Stimulated activated effector memory CD8-positive, alpha-beta T cell treated with anti-CD3 and anti-CD28 coated beads, Interleukin-12 subunit alpha, Interleukin-12 subunit beta, amount 100 ng/mL, for 72 hours (primary cell): ENCODE data around the gene METTL8.
"Not testable (repeated sequence)": the region's sequence is repeated elsewhere in the genome, so short reads cannot be mapped to it uniquely, and the experiment has no call there.

Experiments used
- ATAC-seq: fragments of 150-1000 bp; cut with Tn5 transposase; 2 replicates; pipeline ENCODE4 v1.10.0; 2021
- DNase-seq, 2 donors: peaks; one replicate each; pipeline ENCODE4 v3.0.0; 2021 to 2022; ENCODE audit warnings: low spot score in 2 of 2
- H3K27ac Mint-ChIP-seq: one replicate; pipeline ENCODE4 v1.8.0; 2022; ENCODE audit warnings: mild to moderate bottlenecking, mixed read lengths
- H3K36me3 Mint-ChIP-seq: one replicate; pipeline ENCODE4 v1.8.0; 2022; ENCODE audit warnings: mild to moderate bottlenecking, mixed read lengths
- H3K4me1 Mint-ChIP-seq: one replicate; pipeline ENCODE4 v1.8.0; 2022; ENCODE audit warnings: mixed read lengths
- H3K4me3 Mint-ChIP-seq: one replicate; pipeline ENCODE4 v1.8.0; 2022; ENCODE audit warnings: mild to moderate bottlenecking, mixed read lengths
- H3K9me3 Mint-ChIP-seq: one replicate; pipeline ENCODE4 v1.8.0; 2022; ENCODE audit warnings: mixed read lengths

METTL8 gene

GRCh38 chr2:171434013-171434989, 511 bp upstream of the METTL8 start, which contains the start of gene DCAF17:
Gene DCAF17 (plus strand): TSS chr2:171434226. CDS start chr2:171434578, 352 bp downstream.
- DNase-seq (peak; percentile 87 to 88), ATAC-seq (peak; percentile 95)
- Mint-ChIP-seq H3K4me1 (peaks cover 31% of the 10 kb centered on the region), H3K4me3 (peak within 1 kb of the TSS; percentile 89), H3K27ac (peak within 1 kb of the TSS; percentile 95), H3K36me3 (peaks cover 49% of the 10 kb centered on the region), H3K9me3 (no peaks in the 10 kb centered on the region)

GRCh38 chr2:171432969-171433762, 624 bp downstream of the METTL8 start:
- peak; percentile 14 for ATAC-seq
- no peaks in the 10 kb centered on the region for H3K9me3 Mint-ChIP-seq
- H3K4me3 Mint-ChIP-seq: peak overlapping the region; percentile 89
- H3K27ac Mint-ChIP-seq: peak overlapping the region; percentile 95
- peaks cover 26% of the 10 kb centered on the region for H3K4me1 Mint-ChIP-seq
- peaks cover 38% of the 10 kb centered on the region for H3K36me3 Mint-ChIP-seq
- peak in 1 of 2 donors; percentile 65 for DNase-seq

GRCh38 chr2:171432206-171432968, 1.4 kb downstream of the METTL8 start:
- H3K4me3 Mint-ChIP-seq: peak overlapping the region; percentile 89
- no peak for ATAC-seq
- H3K4me1 Mint-ChIP-seq: peaks cover 26% of the 10 kb centered on the region
- H3K27ac Mint-ChIP-seq: peak overlapping the region; percentile 95
- H3K9me3 Mint-ChIP-seq: no peaks in the 10 kb centered on the region
- H3K36me3 Mint-ChIP-seq: peaks cover 30% of the 10 kb centered on the region
- no peak for DNase-seq

GRCh38 chr2:171431677-171432167, 2.1 kb downstream of the METTL8 start:
- DNase-seq: no peak
- H3K9me3 Mint-ChIP-seq: no peaks in the 10 kb centered on the region
- H3K27ac Mint-ChIP-seq: peak overlapping the region; percentile 95
- H3K4me1 Mint-ChIP-seq: peaks cover 26% of the 10 kb centered on the region
- H3K36me3 Mint-ChIP-seq: peaks cover 23% of the 10 kb centered on the region
- ATAC-seq: no peak
- peak overlapping the region; percentile 89 for H3K4me3 Mint-ChIP-seq

GRCh38 chr2:171430516-171431410, 3.0 kb downstream of the METTL8 start:
- H3K36me3 Mint-ChIP-seq: peaks cover 14% of the 10 kb centered on the region
- H3K27ac Mint-ChIP-seq: no peak overlapping the region
- ATAC-seq: no peak

GRCh38 chr2:171422710-171423495, 10.9 kb downstream of the METTL8 start:
- H3K4me1 Mint-ChIP-seq: peaks cover 15% of the 10 kb centered on the region
- H3K4me3 Mint-ChIP-seq, ATAC-seq, DNase-seq, H3K36me3 Mint-ChIP-seq, H3K9me3 Mint-ChIP-seq, H3K27ac Mint-ChIP-seq: not testable (repeated sequence)

More at GRCh38 chr2:171430516-171431410, 3.0 kb downstream of the METTL8 start:
- H3K4me1 Mint-ChIP-seq: peaks cover 26% of the 10 kb centered on the region
- H3K9me3 Mint-ChIP-seq: no peaks in the 10 kb centered on the region
- no peak for DNase-seq
- H3K4me3 Mint-ChIP-seq: no peak overlapping the region

- no peaks in the 10 kb centered on the region for H3K36me3 Mint-ChIP-seq
- H3K4me3 Mint-ChIP-seq: no peak overlapping the region
- peaks cover 19% of the 10 kb centered on the region for H3K4me1 Mint-ChIP-seq
- ATAC-seq: peak; percentile 61
- H3K9me3 Mint-ChIP-seq: peaks cover 6% of the 10 kb centered on the region
- DNase-seq: no peak
- H3K27ac Mint-ChIP-seq: no peak overlapping the region
These were observed 12.8 kb downstream of the METTL8 start for GRCh38 chr2:171420728-171421563.

GRCh38 chr2:171419333-171419732, 14.5 kb downstream of the METTL8 start:
- no peak overlapping the region for H3K27ac Mint-ChIP-seq
- H3K4me1 Mint-ChIP-seq: peaks cover 24% of the 10 kb centered on the region
- ATAC-seq (no peak), DNase-seq (no peak)
- no peaks in the 10 kb centered on the region for H3K36me3 Mint-ChIP-seq
- peaks cover 6% of the 10 kb centered on the region for H3K9me3 Mint-ChIP-seq
- no peak overlapping the region for H3K4me3 Mint-ChIP-seq

- peak; percentile 99 for ATAC-seq
- Mint-ChIP-seq H3K4me3 (no peak overlapping the region), H3K9me3 (no peaks in the 10 kb centered on the region), H3K36me3 (no peaks in the 10 kb centered on the region), H3K4me1 (peaks cover 18% of the 10 kb centered on the region), H3K27ac (peak overlapping the region; percentile 35)
- DNase-seq: peak; percentile 53 to 83
These were observed 17.5 kb downstream of the METTL8 start for GRCh38 chr2:171416009-171416926.

GRCh38 chr2:171414645-171415044, 19.1 kb downstream of the METTL8 start:
- not testable (repeated sequence) for H3K4me3 Mint-ChIP-seq, H3K9me3 Mint-ChIP-seq, DNase-seq, H3K27ac Mint-ChIP-seq, H3K36me3 Mint-ChIP-seq, ATAC-seq
- peaks cover 13% of the 10 kb centered on the region for H3K4me1 Mint-ChIP-seq

GRCh38 chr2:171412571-171413175, 21.1 kb downstream of the METTL8 start:
- peaks cover 10% of the 10 kb centered on the region for H3K4me1 Mint-ChIP-seq
- no peaks in the 10 kb centered on the region for H3K9me3 Mint-ChIP-seq
- DNase-seq (no peak), ATAC-seq (no peak)
- no peak overlapping the region for H3K27ac Mint-ChIP-seq
- H3K36me3 Mint-ChIP-seq: no peaks in the 10 kb centered on the region
- no peak overlapping the region for H3K4me3 Mint-ChIP-seq
